C4-2B (cell line): ENCODE results near the gene CCDC6.

ENCODE experiments used
- H3K27ac ChIP-seq: fragments of 450-650 bp; 2 replicates; pipeline ENCODE4 v1.5.1; 2017
- ZFX ChIP-seq: fragments of 450-650 bp; IDR thresholded peaks from 2 replicates; pipeline ENCODE4 v1.6.1; 2017
- TF ChIP-seq, protein P1 (sequence below): fragments of 450-650 bp; conservative IDR thresholded peaks from 2 replicates; pipeline ENCODE4 v1.5.1; 2017; ENCODE audit warnings: mild to moderate bottlenecking

The CCDC6 gene

DNA sequence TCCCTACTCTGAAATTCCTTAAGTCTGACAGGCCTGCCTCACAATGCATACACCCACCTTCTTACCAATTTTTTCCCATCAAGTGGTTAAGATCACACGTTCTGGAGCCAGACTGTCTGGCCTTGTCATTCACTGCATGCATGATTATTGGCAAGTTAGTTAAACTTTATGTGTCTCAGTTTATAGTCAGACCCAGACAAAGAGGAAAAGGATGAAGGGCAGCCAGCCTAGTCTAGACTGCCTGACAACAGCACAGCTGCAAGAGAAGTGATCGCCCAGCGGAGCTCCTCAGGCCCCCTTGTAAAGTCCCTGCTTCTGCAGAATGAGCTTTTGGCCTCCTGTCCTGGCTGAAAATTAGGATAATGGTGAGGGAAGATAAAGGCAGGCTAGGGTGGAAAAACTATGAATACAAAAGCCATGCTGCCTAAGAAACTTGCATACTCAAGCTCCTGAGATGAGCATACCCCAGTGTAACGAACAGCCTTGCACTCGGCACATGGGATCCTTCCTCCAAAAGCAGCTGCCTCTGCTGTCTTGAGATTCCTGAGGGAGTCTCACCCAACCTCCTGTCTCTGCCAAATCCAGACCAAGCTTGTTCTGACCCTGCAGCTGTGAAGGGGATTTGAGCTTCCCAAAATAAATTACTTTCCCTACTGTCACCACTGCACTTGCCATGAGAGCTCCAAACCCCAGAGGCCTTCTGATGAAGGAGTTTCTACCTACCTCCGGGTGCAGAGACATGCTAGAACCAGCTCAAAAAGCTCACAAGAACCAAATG lies 126.4 kb downstream of the CCDC6 start:
- no peak overlapping the region for H3K27ac ChIP-seq
- TF ChIP-seq, protein P1, sequence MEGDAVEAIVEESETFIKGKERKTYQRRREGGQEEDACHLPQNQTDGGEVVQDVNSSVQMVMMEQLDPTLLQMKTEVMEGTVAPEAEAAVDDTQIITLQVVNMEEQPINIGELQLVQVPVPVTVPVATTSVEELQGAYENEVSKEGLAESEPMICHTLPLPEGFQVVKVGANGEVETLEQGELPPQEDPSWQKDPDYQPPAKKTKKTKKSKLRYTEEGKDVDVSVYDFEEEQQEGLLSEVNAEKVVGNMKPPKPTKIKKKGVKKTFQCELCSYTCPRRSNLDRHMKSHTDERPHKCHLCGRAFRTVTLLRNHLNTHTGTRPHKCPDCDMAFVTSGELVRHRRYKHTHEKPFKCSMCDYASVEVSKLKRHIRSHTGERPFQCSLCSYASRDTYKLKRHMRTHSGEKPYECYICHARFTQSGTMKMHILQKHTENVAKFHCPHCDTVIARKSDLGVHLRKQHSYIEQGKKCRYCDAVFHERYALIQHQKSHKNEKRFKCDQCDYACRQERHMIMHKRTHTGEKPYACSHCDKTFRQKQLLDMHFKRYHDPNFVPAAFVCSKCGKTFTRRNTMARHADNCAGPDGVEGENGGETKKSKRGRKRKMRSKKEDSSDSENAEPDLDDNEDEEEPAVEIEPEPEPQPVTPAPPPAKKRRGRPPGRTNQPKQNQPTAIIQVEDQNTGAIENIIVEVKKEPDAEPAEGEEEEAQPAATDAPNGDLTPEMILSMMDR, result no peak
- no peak for TF ChIP-seq ZFX

DNA sequence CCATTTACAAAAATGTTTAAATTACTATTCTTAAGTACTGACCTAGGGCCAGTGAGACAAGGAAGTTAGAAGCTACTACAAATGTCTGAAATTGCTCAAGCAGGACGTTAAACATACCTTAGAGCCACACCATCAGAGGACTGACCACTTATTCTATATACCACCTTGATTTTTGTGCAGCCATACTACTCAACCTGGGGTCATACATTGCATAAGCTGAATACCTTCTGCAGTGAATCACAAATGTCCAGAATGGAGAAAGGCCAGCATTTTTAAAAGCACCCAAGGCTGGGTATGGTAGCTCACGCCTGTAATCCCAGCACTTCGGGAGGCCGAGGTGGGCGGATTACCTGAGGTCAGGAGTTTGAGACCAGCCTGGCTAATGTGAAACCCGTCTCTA lies 131.9 kb downstream of the CCDC6 start:
- H3K27ac ChIP-seq, result no peak overlapping the region
- TF ChIP-seq, protein P1, result no peak
- no peak for TF ChIP-seq ZFX

DNA sequence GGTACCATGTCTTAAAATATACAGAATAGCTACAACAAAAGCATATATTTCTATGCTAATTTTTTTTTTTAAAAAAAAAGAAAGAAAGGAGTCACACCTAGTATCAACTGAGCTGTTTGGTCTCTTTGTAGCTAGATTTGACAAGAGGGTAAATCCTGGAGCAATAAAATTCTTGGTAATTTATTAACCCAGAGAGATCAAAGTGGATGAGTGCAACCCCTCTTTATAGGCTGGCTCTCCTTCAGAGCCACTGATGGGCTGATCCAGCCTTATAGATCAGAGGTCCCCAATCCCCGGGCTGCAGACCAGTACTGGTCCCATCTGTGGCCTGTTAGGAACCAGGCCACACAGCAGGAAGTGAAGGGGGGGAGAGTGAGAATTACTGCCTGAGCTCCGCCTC lies 133.3 kb downstream of the CCDC6 start:
- TF ChIP-seq, protein P1, result no peak
- TF ChIP-seq ZFX, result no peak
- H3K27ac ChIP-seq, result no peak overlapping the region

DNA sequence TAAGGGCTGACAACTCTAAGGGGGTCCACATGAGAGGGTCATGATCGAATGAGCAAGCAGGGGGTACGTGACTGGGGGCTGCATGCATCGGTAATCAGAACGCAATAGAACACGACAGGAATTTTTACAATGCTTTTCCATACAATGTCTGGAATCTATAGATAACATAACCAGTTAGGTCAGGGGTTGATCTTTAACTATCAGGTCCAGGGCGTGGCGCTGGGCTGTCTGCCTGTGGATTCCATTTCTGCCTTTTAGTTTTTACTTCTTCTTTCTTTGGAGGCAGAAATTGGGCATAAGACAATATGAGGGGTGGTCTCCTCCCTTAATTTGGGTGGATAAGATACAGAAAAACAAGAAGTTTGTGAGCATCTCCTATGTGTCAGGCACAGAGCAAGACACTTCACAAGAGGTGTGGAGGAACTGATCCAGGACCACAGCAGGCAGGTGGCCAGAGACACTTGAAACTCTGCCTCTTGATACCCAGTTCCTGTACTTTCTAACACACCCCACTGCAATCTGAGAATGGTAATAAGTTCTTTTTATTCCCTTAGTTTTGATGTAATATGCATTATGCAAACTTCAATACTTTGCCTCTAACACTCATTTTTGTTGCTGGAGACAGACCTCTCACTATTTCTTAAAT lies 135.1 kb downstream of the CCDC6 start:
- H3K27ac ChIP-seq, result no peak overlapping the region
- no peak for TF ChIP-seq ZFX
- TF ChIP-seq, protein P1, result no peak

DNA sequence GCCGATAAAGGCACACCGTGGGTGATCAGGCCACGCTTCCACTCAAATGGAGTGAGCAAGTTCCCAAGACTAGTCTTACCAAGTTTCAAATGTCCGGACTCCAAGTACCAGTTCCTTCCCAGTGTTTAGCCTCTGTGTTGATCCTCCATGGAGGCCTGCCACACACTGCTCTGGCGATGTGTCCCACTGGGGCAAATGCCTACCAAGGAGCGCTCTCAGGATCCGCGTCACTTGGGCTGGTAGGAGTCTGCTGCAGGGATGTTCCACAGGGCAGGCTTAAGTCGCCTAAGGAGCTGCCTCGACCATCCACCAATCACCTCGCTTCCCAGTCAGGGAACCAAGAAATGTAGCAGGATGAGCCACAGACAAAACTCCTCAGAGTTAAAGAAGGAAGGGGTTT lies 135.7 kb downstream of the CCDC6 start:
- no peak for TF ChIP-seq ZFX
- TF ChIP-seq, protein P1, result no peak
- H3K27ac ChIP-seq, result no peak overlapping the region

DNA sequence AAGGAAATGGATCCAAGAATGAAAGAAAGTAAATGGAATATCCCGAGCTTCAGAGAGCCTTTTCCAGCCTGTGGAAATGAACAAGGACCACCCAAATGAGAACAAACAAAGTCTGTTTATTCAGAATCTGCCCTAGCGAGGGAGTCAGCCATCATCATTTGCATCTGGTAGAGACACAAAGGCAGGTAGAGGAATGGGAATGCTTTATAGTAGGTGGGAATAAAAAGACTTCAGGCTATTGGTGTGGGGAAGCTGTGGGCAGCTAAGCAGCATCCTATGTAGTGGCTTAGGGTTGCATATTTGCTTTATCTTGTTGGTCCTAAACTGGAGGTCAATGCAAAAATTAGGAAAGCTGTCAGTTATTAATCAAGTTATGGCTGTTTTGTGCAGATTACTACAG lies 143.9 kb downstream of the CCDC6 start:
- TF ChIP-seq ZFX, result no peak
- TF ChIP-seq, protein P1, result no peak
- no peak overlapping the region for H3K27ac ChIP-seq

DNA sequence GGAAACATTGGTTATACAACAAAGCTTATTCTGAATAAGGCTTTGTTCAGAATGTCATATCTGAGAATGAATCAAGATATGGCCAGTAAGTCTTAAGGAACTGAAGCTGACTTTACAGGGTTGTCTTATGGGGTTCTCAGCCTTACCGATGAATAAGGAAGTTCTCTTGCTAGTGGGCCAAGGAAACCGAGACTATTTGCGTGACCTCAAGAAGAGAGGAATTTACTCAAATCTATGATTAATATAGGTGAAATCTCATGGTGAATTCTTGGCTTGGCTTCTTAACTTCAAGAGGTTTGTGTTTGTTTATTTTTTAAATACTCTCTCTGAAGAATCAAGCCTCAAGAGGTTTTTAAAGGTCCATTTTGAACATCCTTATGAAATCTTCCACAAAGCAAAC lies 148.4 kb downstream of the CCDC6 start:
- no peak overlapping the region for H3K27ac ChIP-seq
- TF ChIP-seq, protein P1, result no peak
- TF ChIP-seq ZFX, result no peak
